B cell (primary cell): ENCODE data around the gene FAM204A. TPM values are rescaled to one million over a fixed set of nuclear protein-coding genes. Genes with fewer than 3 reads are reported as not detected.

Experiments used
- ATAC-seq: fragments of 200-7000 bp; cut with Tn5 transposase; one replicate; pipeline ENCODE4 v1.10.0; 2021; ENCODE audit warnings: low read depth, mild to moderate bottlenecking, moderate number of reproducible peaks, moderate library complexity
- CTCF ChIA-PET: fragments of 350-600 bp; sonication (Branson Sonifier 250); formaldehyde crosslinking; loops from one replicate; lab custom pipeline; 2021; ENCODE audit warnings: antibody characterized with exemption, inconsistent platforms; lab: Charles Lee
- POLR2A ChIA-PET: fragments of 350-600 bp; sonication (Branson Sonifier 250); formaldehyde crosslinking; loops from one replicate; lab custom pipeline; 2021; ENCODE audit warnings: antibody characterized with exemption; lab: Charles Lee
- DNase-seq: peaks from one replicate; pipeline ENCODE4 v3.0.0; 2013
- H2AFZ ChIP-seq: 2 replicates; pipeline ENCODE4 v1.6.1; 2012; ENCODE audit warnings: mild to moderate bottlenecking, low read depth, low read length; ENCODE audit not compliant: insufficient read depth, poor library complexity, severe bottlenecking
- H3K27ac ChIP-seq, 2 donors: 1 replicate in 1 of 2; 2 replicates in 1 of 2; pipeline ENCODE4 v1.5.1; 2012 to 2013; ENCODE audit warnings: low read length in 2 of 2, mild to moderate bottlenecking in 2 of 2, moderate library complexity in 1 of 2
- H3K27me3 ChIP-seq, 4 experiments: fragments of 200-600 bp in 1 of 4; sonication (generic) in 1 of 4; replicated peaks in 1 of 4; 1 replicate in 2 of 4; 2 replicates in 2 of 4; pipeline versions ENCODE4 v1.6.1 to v1.7.0; 2013 to 2016; ENCODE audit warnings: low read length in 3 of 4, mild to moderate bottlenecking in 2 of 4, mixed read lengths in 1 of 4, moderate library complexity in 1 of 4; ENCODE audit not compliant: insufficient read depth in 4 of 4, control insufficient read depth in 3 of 4; ENCODE audit errors: control extremely low read depth in 1 of 4
- H3K36me3 ChIP-seq, 2 experiments: replicated peaks in 1 of 2; 1 replicate in 1 of 2; 2 replicates in 1 of 2; pipeline versions ENCODE4 v1.6.1 to v1.7.1; 2013; ENCODE audit warnings: low read length in 1 of 2; ENCODE audit not compliant: insufficient read depth in 2 of 2, control insufficient read depth in 1 of 2; ENCODE audit errors: control extremely low read depth in 1 of 2, extremely low read depth in 1 of 2
- H3K4me1 ChIP-seq, 2 donors: fragments of 200-600 bp in 1 of 2; sonication (generic) in 1 of 2; 1 replicate in 1 of 2; 2 replicates in 1 of 2; pipeline versions ENCODE4 v1.5.1 to v1.6.1; 2013 to 2017; ENCODE audit warnings: low read length in 2 of 2; ENCODE audit not compliant: control insufficient read depth in 2 of 2, insufficient read depth in 2 of 2
- H3K4me2 ChIP-seq: replicated peaks from 2 replicates; pipeline ENCODE3; 2012; ENCODE audit warnings: mild to moderate bottlenecking, low read depth, low read length; ENCODE audit not compliant: poor library complexity, severe bottlenecking
- H3K4me3 ChIP-seq, 5 experiments: fragments of 200-600 bp in 1 of 5; sonication (generic) in 1 of 5; 1 replicate in 3 of 5; 2 replicates in 2 of 5; pipeline versions ENCODE4 v1.5.1 to v1.7.0; 2011 to 2016; ENCODE audit warnings: low read length in 4 of 5, mild to moderate bottlenecking in 4 of 5, low read depth in 2 of 5, control low read depth in 1 of 5, moderate library complexity in 1 of 5; ENCODE audit not compliant: insufficient read depth in 1 of 5; ENCODE audit errors: control extremely low read depth in 1 of 5, extremely low read depth in 1 of 5
- H3K79me2 ChIP-seq: fragments of 200-600 bp; sonication (generic); one replicate; pipeline ENCODE4 v1.6.0; 2016; ENCODE audit warnings: low read length; ENCODE audit not compliant: control insufficient read depth, insufficient read depth
- H3K9ac ChIP-seq: fragments of 200-600 bp; sonication (generic); 2 replicates; pipeline ENCODE4 v1.6.1; 2017; ENCODE audit warnings: mild to moderate bottlenecking, low read length, moderate library complexity
- H3K9me3 ChIP-seq, 3 donors: one replicate each; pipeline versions ENCODE4 v1.6.1 to v1.7.1; 2013; ENCODE audit warnings: low read length in 2 of 3; ENCODE audit not compliant: control insufficient read depth in 2 of 3, insufficient read depth in 1 of 3; ENCODE audit errors: control extremely low read depth in 1 of 3
- H4K20me1 ChIP-seq: 2 replicates; pipeline ENCODE4 v1.6.0; 2012; ENCODE audit warnings: mild to moderate bottlenecking, low read length; ENCODE audit not compliant: insufficient read depth, control insufficient read depth, poor library complexity, severe bottlenecking
- H3K27ac Mint-ChIP-seq: one replicate; pipeline ENCODE4 v1.8.0; 2021; ENCODE audit warnings: mixed read lengths
- H3K27me3 Mint-ChIP-seq: one replicate; pipeline ENCODE4 v1.8.0; 2021; ENCODE audit warnings: mixed read lengths
- H3K4me1 Mint-ChIP-seq: one replicate; pipeline ENCODE4 v1.8.0; 2021; ENCODE audit warnings: mixed read lengths
- H3K4me3 Mint-ChIP-seq: one replicate; pipeline ENCODE4 v1.8.0; 2021; ENCODE audit warnings: mixed read lengths
- H3K9me3 Mint-ChIP-seq: one replicate; pipeline ENCODE4 v1.8.0; 2022; ENCODE audit warnings: mixed read lengths; ENCODE audit not compliant: insufficient read depth
- EZH2 ChIP-seq: IDR thresholded peaks from 2 replicates; pipeline ENCODE4 v1.6.1; 2012; ENCODE audit warnings: borderline replicate concordance, low read depth, mild to moderate bottlenecking, moderate library complexity, low read length; ENCODE audit not compliant: insufficient read depth, poor library complexity, severe bottlenecking
- WGBS: methylation state at CpG from one replicate; pipeline ENCODE4 v1.1.5; 2013; ENCODE audit warnings: missing lambda C conversion rate; ENCODE audit not compliant: insufficient coverage; 5-methylcytosine and 5-hydroxymethylcytosine counted together
- intact Hi-C: fragments of 100-400 bp; cut with micrococcal nuclease; formaldehyde crosslinking; loops from one replicate; pipeline ENCODE4 v1.10.0; 2022
- polyA plus RNA-seq: library from polyadenylated mRNA; depleted of rRNA; stranded (reverse); fragments of >200 nt; gene quantifications from 2 replicates; pipeline ENCODE4 v1.2.3, GENCODE V29; 2012
- total RNA-seq, 2 donors: library from RNA; stranded (reverse); fragments of 120-200 nt in 1 of 2; gene quantifications; 1 replicate in 1 of 2; 2 replicates in 1 of 2; pipeline versions ENCODE4 v1.2.3 to v1.2.4, GENCODE V29; 2013 to 2022
- TF ChIP-seq, protein P1 (sequence below): fragments of 200-600 bp; IDR thresholded peaks from one replicate; pipeline ENCODE4 v1.8.0; 2022; ENCODE audit warnings: antibody characterized with exemption, mild to moderate bottlenecking

FAM204A gene
- total and polyA plus RNA-seq, 2 donors (not counting 1 experiment from before 2014, with no cell fraction given): 14.2 to 79.8 TPM

DNA sequence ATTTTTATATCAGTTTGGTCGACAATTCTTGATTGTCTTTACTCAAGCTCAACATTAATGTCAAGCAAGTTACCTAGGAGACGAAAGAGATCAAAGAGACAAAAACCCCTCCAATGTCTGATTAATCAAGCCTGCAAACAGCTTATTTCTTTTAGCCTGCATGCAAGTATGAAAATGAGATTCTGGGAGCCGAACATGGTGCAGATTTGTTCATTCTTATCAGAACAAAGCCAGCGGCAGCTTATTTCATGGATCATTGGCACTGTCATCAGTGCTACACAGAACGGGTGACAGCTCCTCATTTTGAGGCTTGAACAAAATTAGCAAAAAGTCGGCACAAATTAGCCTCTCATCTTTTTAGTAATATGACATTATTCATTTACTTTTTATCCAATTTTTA, 26.5 kb downstream of the FAM204A start:
- WGBS: 100% methylated on average over 4 of the region's 6 CpGs
- H3K27me3 Mint-ChIP-seq: no peaks in the 10 kb centered on the region
- Histone ChIP-seq H3K79me2 (no peaks in the 10 kb centered on the region), H3K27ac (no peak overlapping the region), H2AFZ (no peak overlapping the region), H3K27me3 (no peaks in the 10 kb centered on the region), H3K9me3 (no peaks in the 10 kb centered on the region), H4K20me1 (no peaks in the 10 kb centered on the region), H3K4me1 (no peaks in the 10 kb centered on the region), H3K36me3 (peaks cover 11 to 44% of the 10 kb centered on the region in 2 experiments), H3K4me2 (no peak overlapping the region), H3K4me3 (no peak overlapping the region), H3K9ac (no peak overlapping the region)
- DNase-seq (no peak), ATAC-seq (no peak)
- POLR2A ChIA-PET: no interaction called here
- CTCF ChIA-PET: interaction anchor here (1.0 kb wide), 2 partner anchors 10 to 143 kb away, joined by 3 read pairs; no protein-coding TSS in a partner anchor
- no peak overlapping the region for H3K27ac Mint-ChIP-seq
- no peak for TF ChIP-seq EZH2
- TF ChIP-seq, protein P1, sequence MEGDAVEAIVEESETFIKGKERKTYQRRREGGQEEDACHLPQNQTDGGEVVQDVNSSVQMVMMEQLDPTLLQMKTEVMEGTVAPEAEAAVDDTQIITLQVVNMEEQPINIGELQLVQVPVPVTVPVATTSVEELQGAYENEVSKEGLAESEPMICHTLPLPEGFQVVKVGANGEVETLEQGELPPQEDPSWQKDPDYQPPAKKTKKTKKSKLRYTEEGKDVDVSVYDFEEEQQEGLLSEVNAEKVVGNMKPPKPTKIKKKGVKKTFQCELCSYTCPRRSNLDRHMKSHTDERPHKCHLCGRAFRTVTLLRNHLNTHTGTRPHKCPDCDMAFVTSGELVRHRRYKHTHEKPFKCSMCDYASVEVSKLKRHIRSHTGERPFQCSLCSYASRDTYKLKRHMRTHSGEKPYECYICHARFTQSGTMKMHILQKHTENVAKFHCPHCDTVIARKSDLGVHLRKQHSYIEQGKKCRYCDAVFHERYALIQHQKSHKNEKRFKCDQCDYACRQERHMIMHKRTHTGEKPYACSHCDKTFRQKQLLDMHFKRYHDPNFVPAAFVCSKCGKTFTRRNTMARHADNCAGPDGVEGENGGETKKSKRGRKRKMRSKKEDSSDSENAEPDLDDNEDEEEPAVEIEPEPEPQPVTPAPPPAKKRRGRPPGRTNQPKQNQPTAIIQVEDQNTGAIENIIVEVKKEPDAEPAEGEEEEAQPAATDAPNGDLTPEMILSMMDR: no peak
- H3K4me1 Mint-ChIP-seq: no peaks in the 10 kb centered on the region
- intact Hi-C loops: no loop called here
- H3K9me3 Mint-ChIP-seq: no peaks in the 10 kb centered on the region
- no peak overlapping the region for H3K4me3 Mint-ChIP-seq

DNA sequence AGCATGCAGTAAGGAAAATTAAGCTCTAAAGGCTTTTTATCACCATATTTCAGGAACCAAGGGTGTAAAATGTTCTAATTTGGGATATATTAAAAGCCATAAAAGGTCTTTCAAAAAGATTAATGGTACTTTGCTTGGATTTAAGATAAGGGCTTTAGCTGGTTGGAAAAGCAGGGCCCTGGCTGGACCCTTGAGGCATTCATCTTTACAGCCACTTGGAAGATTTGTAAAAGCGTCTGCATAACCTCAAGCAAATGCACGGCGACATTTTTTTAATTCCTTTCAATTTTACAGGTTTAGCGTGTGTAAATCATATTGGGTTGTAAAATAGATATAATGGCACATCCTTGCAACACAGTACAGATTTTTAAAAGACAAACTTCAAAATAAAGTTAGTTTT, 27.2 kb downstream of the FAM204A start:
- no peak overlapping the region for H3K27ac ChIP-seq
- no peaks in the 10 kb centered on the region for H3K9me3 ChIP-seq
- H3K4me3 ChIP-seq: no peak overlapping the region
- no peaks in the 10 kb centered on the region for H3K79me2 ChIP-seq
- no peak overlapping the region for H3K9ac ChIP-seq
- H3K4me2 ChIP-seq: no peak overlapping the region
- peaks cover 11 to 40% of the 10 kb centered on the region in 2 experiments for H3K36me3 ChIP-seq
- DNase-seq: no peak
- no peaks in the 10 kb centered on the region for H3K27me3 ChIP-seq
- WGBS: no CpG with 5 or more reads among the region's 4 CpGs
- ChIA-PET CTCF (interaction anchor here (1.0 kb wide), 2 partner anchors 9 to 144 kb away, joined by 3 read pairs; no protein-coding TSS in a partner anchor), POLR2A (no interaction called here)
- ATAC-seq: no peak
- no peaks in the 10 kb centered on the region for H4K20me1 ChIP-seq
- no peaks in the 10 kb centered on the region for H3K4me1 ChIP-seq
- Mint-ChIP-seq H3K9me3 (no peaks in the 10 kb centered on the region), H3K27ac (no peak overlapping the region), H3K27me3 (no peaks in the 10 kb centered on the region), H3K4me3 (no peak overlapping the region), H3K4me1 (no peaks in the 10 kb centered on the region)
- intact Hi-C loops: no loop called here
- no peak overlapping the region for H2AFZ ChIP-seq
- no peak for TF ChIP-seq EZH2
- TF ChIP-seq, protein P1: no peak
